CD14-positive monocyte (primary cell): ENCODE data around the gene GNAI1. TPM values are rescaled to one million over a fixed set of nuclear protein-coding genes. Genes with fewer than 3 reads are reported as not detected.

Experiments used
- DNase-seq, 3 donors: peaks; one replicate each; pipeline ENCODE4 v3.0.0-alpha.2; 2011 to 2022
- H2AFZ ChIP-seq: 2 replicates; pipeline ENCODE4 v1.6.0; 2012; ENCODE audit warnings: mild to moderate bottlenecking, low read depth, low read length, inconsistent platforms; ENCODE audit not compliant: insufficient read depth, poor library complexity, severe bottlenecking
- H3K27ac ChIP-seq, 2 donors: 1 replicate in 1 of 2; 2 replicates in 1 of 2; pipeline ENCODE4 v1.5.1; 2012 to 2013; ENCODE audit warnings: low read length in 2 of 2, control low read depth in 1 of 2, inconsistent platforms in 1 of 2, low read depth in 1 of 2, mild to moderate bottlenecking in 1 of 2
- H3K27me3 ChIP-seq, 2 donors: one replicate each; pipeline versions ENCODE4 v1.6.0 to v1.6.1; 2011 to 2013; ENCODE audit warnings: low read length in 2 of 2; ENCODE audit not compliant: control insufficient read depth in 2 of 2, insufficient read depth in 2 of 2
- H3K36me3 ChIP-seq, 2 donors: replicated peaks in 1 of 2; 1 replicate in 1 of 2; 2 replicates in 1 of 2; pipeline versions ENCODE4 v1.5.1 to v1.6.1; 2012 to 2013; ENCODE audit warnings: low read length in 2 of 2, control low read depth in 1 of 2, inconsistent platforms in 1 of 2, mild to moderate bottlenecking in 1 of 2; ENCODE audit not compliant: insufficient read depth in 2 of 2, control insufficient read depth in 1 of 2
- H3K4me1 ChIP-seq, 2 donors: 1 replicate in 1 of 2; 2 replicates in 1 of 2; pipeline versions ENCODE4 v1.5.1 to v1.6.1; 2012 to 2013; ENCODE audit warnings: low read length in 2 of 2, control low read depth in 1 of 2, inconsistent platforms in 1 of 2, mild to moderate bottlenecking in 1 of 2, moderate library complexity in 1 of 2; ENCODE audit not compliant: insufficient read depth in 2 of 2, control insufficient read depth in 1 of 2
- H3K4me2 ChIP-seq: replicated peaks from 2 replicates; pipeline ENCODE3; 2012; ENCODE audit warnings: low read length, moderate library complexity, mild to moderate bottlenecking; ENCODE audit not compliant: poor library complexity, severe bottlenecking; ENCODE audit errors: extremely low read depth
- H3K4me3 ChIP-seq, 3 experiments: fragments of 200-600 bp in 1 of 3; sonication (generic) in 1 of 3; replicated peaks in 1 of 3; 1 replicate in 2 of 3; 2 replicates in 1 of 3; pipeline ENCODE4 v1.5.1; 2011 to 2013; ENCODE audit warnings: low read length in 3 of 3, mild to moderate bottlenecking in 3 of 3, control low read depth in 2 of 3, low read depth in 2 of 3, inconsistent platforms in 1 of 3, moderate library complexity in 1 of 3
- H3K79me2 ChIP-seq: 2 replicates; pipeline ENCODE4 v1.6.0; 2012; ENCODE audit warnings: mild to moderate bottlenecking, control low read depth, inconsistent platforms, low read length, moderate library complexity; ENCODE audit not compliant: insufficient read depth
- H3K9ac ChIP-seq: 2 replicates; pipeline ENCODE4 v1.6.0; 2017; ENCODE audit warnings: low read length, mild to moderate bottlenecking; ENCODE audit not compliant: insufficient read depth, poor library complexity, severe bottlenecking
- H3K9me3 ChIP-seq, 2 donors: replicated peaks in 1 of 2; 1 replicate in 1 of 2; 2 replicates in 1 of 2; pipeline versions ENCODE4 v1.5.1 to v1.6.1; 2012 to 2013; ENCODE audit warnings: low read length in 2 of 2, control low read depth in 1 of 2; ENCODE audit not compliant: control insufficient read depth in 1 of 2, insufficient read depth in 1 of 2
- H4K20me1 ChIP-seq: 2 replicates; pipeline ENCODE4 v1.6.0; 2012; ENCODE audit warnings: mild to moderate bottlenecking, low read length, control low read depth, moderate library complexity; ENCODE audit not compliant: insufficient read depth
- H3K27ac Mint-ChIP-seq, 7 donors: one replicate each; pipeline ENCODE4 v1.8.0; 2020; ENCODE audit warnings: mild to moderate bottlenecking in 7 of 7, mixed read lengths in 7 of 7, moderate library complexity in 6 of 7, inconsistent platforms in 2 of 7
- H3K27me3 Mint-ChIP-seq, 3 donors: one replicate each; pipeline ENCODE4 v1.8.0; 2021 to 2022; ENCODE audit warnings: low read depth in 3 of 3, mild to moderate bottlenecking in 3 of 3, mixed read lengths in 3 of 3, moderate library complexity in 3 of 3, inconsistent platforms in 1 of 3
- H3K36me3 Mint-ChIP-seq, 2 donors: one replicate each; pipeline ENCODE4 v1.8.0; 2020; ENCODE audit warnings: mixed read lengths in 2 of 2, inconsistent platforms in 1 of 2, mild to moderate bottlenecking in 1 of 2
- H3K4me1 Mint-ChIP-seq: one replicate; pipeline ENCODE4 v1.8.0; 2020; ENCODE audit warnings: mild to moderate bottlenecking, mixed read lengths
- H3K4me3 Mint-ChIP-seq, 2 donors: one replicate each; pipeline ENCODE4 v1.8.0; 2020; ENCODE audit warnings: mild to moderate bottlenecking in 2 of 2, mixed read lengths in 2 of 2, moderate library complexity in 1 of 2
- H3K9me3 Mint-ChIP-seq, 7 donors: one replicate each; pipeline ENCODE4 v1.8.0; 2020 to 2022; ENCODE audit warnings: mixed read lengths in 7 of 7, mild to moderate bottlenecking in 6 of 7, moderate library complexity in 6 of 7, inconsistent platforms in 2 of 7
- CTCF ChIP-seq: fragments of 200-600 bp; IDR thresholded peaks from one replicate; pipeline ENCODE4 v1.8.0; 2022; ENCODE audit warnings: antibody characterized with exemption, mild to moderate bottlenecking
- WGBS: methylation state at CpG from one replicate; pipeline ENCODE4 v1.1.5; 2013; ENCODE audit warnings: missing lambda C conversion rate; ENCODE audit not compliant: insufficient coverage; 5-methylcytosine and 5-hydroxymethylcytosine counted together
- intact Hi-C, 2 donors: fragments of 100-400 bp; cut with micrococcal nuclease; formaldehyde crosslinking; loops; one replicate each; pipeline versions ENCODE4 v1.15.0 to v1.15.1; 2023
- polyA plus RNA-seq, 3 donors: library from polyadenylated mRNA; depleted of rRNA in 1 of 3; unstranded in 2 of 3; stranded (reverse) in 1 of 3; fragments of 300-500 nt in 2 of 3; fragments of >200 nt in 1 of 3; fragmentation: Illumina TruSeq in 2 of 3; gene quantifications; 1 replicate in 2 of 3; 2 replicates in 1 of 3; pipeline ENCODE4 v1.2.3, GENCODE V29; 2012 to 2021

The GNAI1 gene
- polyA plus RNA-seq, 3 donors = 0.72 to 1.0 (median 0.79) TPM

GRCh38 chr7:80257756-80258155, 123.1 kb downstream of the GNAI1 start:
- H3K36me3 ChIP-seq = no peaks in the 10 kb centered on the region
- H3K36me3 Mint-ChIP-seq = no peaks in the 10 kb centered on the region
- no peaks in the 10 kb centered on the region for H4K20me1 ChIP-seq
- no peaks in the 10 kb centered on the region for H3K4me1 ChIP-seq
- no peaks in the 10 kb centered on the region for H3K9me3 ChIP-seq
- H3K4me1 Mint-ChIP-seq = no peaks in the 10 kb centered on the region
- no peak overlapping the region for H2AFZ ChIP-seq
- H3K4me3 ChIP-seq = no peak overlapping the region
- H3K4me3 Mint-ChIP-seq = no peak overlapping the region
- intact Hi-C loops = no loop called here
- no peak for DNase-seq
- no peaks in the 10 kb centered on the region for H3K27me3 ChIP-seq
- H3K9ac ChIP-seq = no peak overlapping the region
- H3K9me3 Mint-ChIP-seq = peaks cover 0 to 2% (median 0%) of the 10 kb centered on the region in 7 donors
- WGBS = no CpG with 5 or more reads among the region's 3 CpGs
- no peak overlapping the region for H3K27ac ChIP-seq
- no peak overlapping the region for H3K4me2 ChIP-seq
- H3K27ac Mint-ChIP-seq = no peak overlapping the region
- TF ChIP-seq CTCF = no peak
- no peaks in the 10 kb centered on the region for H3K27me3 Mint-ChIP-seq
- no peaks in the 10 kb centered on the region for H3K79me2 ChIP-seq

DNA sequence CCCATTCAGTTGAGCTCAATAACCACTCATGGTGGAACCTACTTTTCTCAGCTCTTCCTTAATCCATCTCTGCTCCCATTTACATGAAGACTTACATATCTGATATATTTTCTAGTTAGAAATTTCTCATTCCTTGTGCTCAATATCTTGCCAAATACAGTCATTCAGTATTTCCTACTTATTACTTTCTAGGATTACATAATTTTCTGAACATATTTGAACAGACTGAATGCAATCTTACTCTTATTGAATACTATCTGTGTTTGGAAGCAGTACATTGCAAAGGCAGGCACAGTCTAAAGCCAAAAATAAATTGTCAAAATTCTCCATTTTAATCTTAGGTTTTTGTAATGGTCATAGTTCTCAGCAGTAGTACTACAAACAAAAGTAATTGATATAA, 126.0 kb downstream of the GNAI1 start:
- Mint-ChIP-seq H3K27ac (no peak overlapping the region), H3K36me3 (no peaks in the 10 kb centered on the region), H3K4me3 (no peak overlapping the region), H3K4me1 (no peaks in the 10 kb centered on the region), H3K9me3 (peaks cover 0 to 2% (median 0%) of the 10 kb centered on the region in 7 donors), H3K27me3 (no peaks in the 10 kb centered on the region)
- no peak overlapping the region for H2AFZ ChIP-seq
- no peak overlapping the region for H3K4me2 ChIP-seq
- H3K27ac ChIP-seq = no peak overlapping the region
- H3K9ac ChIP-seq = no peak overlapping the region
- no peaks in the 10 kb centered on the region for H3K4me1 ChIP-seq
- H3K4me3 ChIP-seq = no peak overlapping the region
- H3K27me3 ChIP-seq = no peaks in the 10 kb centered on the region
- intact Hi-C loops = no loop called here
- no peaks in the 10 kb centered on the region for H3K36me3 ChIP-seq
- H4K20me1 ChIP-seq = no peaks in the 10 kb centered on the region
- TF ChIP-seq CTCF = no peak
- no peaks in the 10 kb centered on the region for H3K9me3 ChIP-seq
- H3K79me2 ChIP-seq = no peaks in the 10 kb centered on the region
- DNase-seq = no peak
